Raji (cell line): Measurements from ENCODE around the gene LRBA.

ENCODE experiments used
- POLR2A ChIP-seq: IDR thresholded peaks from 2 replicates; pipeline ENCODE4 v1.6.1; 2011; ENCODE audit warnings: low read depth, low read length, control low read depth; ENCODE audit not compliant: insufficient read depth

LRBA gene

GRCh38 chr4:150647008-150647407 lies 368.1 kb downstream of the LRBA start:
- TF ChIP-seq POLR2A: no peak

GRCh38 chr4:150641612-150642011 lies 373.5 kb downstream of the LRBA start:
- no peak for TF ChIP-seq POLR2A

DNA sequence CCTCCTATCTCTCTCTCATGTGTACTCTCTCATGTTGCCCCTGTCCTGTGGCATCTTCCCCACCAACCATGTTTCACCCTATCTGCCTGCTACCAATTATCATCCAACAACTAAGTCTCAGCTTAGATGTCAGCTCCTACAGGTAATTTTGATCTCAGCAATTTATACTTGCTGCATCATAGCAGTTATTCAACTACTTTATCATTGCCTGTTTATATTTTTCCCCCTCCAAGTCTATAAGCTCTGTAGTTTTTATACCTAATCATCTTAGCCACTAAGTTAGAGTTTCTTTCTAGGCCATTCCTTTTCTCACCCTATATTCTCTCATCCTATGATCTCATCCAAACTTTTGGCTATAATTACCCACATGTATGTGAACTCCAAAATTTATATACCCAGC lies 382.4 kb downstream of the LRBA start:
- TF ChIP-seq POLR2A: no peak

DNA sequence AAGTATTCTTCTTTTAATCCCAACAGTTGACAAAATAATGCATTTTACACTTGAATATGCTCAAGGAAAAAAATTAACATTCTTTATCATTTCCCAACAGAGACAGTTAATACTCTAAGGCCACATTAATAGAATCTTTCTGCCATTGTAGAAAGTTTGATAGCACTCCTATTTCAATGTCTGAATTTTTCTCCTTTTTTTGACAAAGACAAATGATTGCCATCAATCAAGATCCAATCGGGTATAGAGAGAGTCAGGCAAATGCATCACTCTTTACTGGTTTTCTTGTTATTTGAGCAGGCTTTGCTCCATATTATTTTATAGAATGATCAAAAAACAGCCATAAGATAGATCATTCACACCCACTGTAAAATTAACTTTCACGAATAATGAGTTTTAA lies 387.0 kb downstream of the LRBA start:
- TF ChIP-seq POLR2A: no peak

- no peak for TF ChIP-seq POLR2A
These were observed 390.1 kb downstream of the LRBA start for GRCh38 chr4:150625033-150625432.

DNA sequence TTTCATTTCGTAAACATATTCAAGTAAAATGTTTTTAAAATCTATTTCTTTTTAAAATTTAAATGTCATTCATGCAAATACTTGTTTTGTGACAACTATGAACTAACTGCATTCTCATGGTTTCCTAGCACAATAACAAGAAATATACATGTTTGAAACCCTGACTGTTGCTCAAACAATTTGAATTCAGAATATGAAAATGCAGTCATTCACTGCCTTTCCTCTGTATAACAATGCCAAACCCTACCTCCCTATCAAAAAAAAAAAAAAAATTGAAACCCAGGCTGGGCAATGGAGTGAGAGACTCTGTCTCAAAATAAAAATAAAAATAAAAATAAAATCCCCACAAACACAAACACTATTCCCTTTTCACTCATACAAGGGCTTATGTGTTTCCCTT lies 391.0 kb downstream of the LRBA start:
- TF ChIP-seq POLR2A: no peak

DNA sequence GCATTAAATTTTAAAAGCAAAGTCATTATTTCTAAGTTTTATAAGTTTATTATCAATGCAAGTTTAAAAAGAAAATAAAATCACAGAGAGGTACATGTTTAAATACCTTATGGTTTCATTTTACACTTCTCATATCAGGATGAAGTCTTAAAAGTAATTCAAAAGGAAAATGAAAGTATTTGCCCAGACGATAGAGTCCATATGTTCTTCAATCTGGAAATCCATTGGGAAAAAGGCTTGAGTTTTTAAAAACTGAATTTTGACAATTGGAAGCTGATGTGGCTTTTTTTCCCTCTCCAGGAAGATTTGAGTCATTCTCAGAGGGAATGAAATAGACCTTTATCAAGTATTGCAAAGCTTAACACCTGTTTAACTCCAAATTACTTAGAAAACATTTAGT lies 396.0 kb downstream of the LRBA start:
- no peak for TF ChIP-seq POLR2A

GRCh38 chr4:150609131-150609530 lies 406.0 kb downstream of the LRBA start:
- no peak for TF ChIP-seq POLR2A

- no peak for TF ChIP-seq POLR2A
These were observed 414.2 kb downstream of the LRBA start for GRCh38 chr4:150600812-150601445.

GRCh38 chr4:150599547-150599946 lies 415.5 kb downstream of the LRBA start:
- TF ChIP-seq POLR2A: no peak

- TF ChIP-seq POLR2A: no peak
These were observed 416.2 kb downstream of the LRBA start for GRCh38 chr4:150598909-150599308.

GRCh38 chr4:150593996-150594395 lies 421.1 kb downstream of the LRBA start:
- TF ChIP-seq POLR2A: no peak

DNA sequence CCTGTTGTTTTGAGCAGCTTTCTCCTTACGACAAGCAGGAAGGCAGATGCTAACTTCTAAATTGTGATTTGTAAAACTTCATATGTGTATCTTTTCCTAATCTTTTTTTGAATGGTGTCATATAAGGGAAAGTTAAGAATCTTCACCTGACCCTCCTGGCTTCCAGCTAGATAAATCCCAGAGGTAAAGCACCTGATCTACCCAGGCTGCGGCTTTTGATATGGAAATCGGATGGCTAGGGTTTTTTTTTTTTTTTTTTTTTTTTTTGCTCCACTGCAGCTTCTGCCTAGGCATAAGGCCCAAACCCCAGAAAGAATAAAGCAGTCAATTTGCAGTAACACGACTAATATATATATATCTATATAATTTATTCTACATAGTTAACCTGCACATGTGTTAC lies 423.2 kb downstream of the LRBA start:
- no peak for TF ChIP-seq POLR2A

- no peak for TF ChIP-seq POLR2A
These were observed 423.7 kb downstream of the LRBA start for GRCh38 chr4:150591406-150591805.

DNA sequence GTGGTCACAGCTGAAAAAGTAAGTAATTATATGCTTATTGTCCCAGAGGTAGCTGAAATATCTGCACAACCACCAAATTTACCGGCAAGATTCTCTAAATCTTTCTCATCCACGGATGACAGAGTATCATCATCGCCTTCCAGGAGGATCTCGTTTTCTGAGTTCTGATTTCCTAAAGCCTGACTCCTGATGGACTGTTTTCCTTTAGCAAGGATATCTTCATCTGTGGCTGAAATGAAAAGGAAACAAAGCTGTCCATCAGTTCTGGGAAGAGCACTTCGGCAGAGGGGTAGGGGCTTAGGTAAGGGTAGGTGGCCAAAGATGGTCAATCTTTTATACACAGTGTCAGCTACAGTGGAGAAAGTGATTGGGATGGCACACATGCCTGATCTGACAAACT lies 424.5 kb downstream of the LRBA start:
- no peak for TF ChIP-seq POLR2A

GRCh38 chr4:150589157-150589556 lies 425.9 kb downstream of the LRBA start:
- TF ChIP-seq POLR2A: no peak

GRCh38 chr4:150588316-150588715 lies 426.8 kb downstream of the LRBA start:
- no peak for TF ChIP-seq POLR2A
